Fibroblast of villous mesenchyme (primary cell): ENCODE measurements around the gene DISP2. TPM values are rescaled to one million over a fixed set of nuclear protein-coding genes. Genes with fewer than 3 reads are reported as not detected.

Source experiments
- DNase-seq: peaks from one replicate; pipeline ENCODE4 v3.0.0-alpha.2; 2010; ENCODE audit warnings: low read depth
- H3K4me3 ChIP-seq: 2 replicates; pipeline ENCODE4 v1.5.1; 2011; ENCODE audit warnings: low read depth, mild to moderate bottlenecking, low read length
- CTCF ChIP-seq: IDR thresholded peaks from 2 replicates; pipeline ENCODE4 v1.5.1; 2012; ENCODE audit warnings: low read depth, mild to moderate bottlenecking, low read length; ENCODE audit not compliant: insufficient read depth
- total RNA-seq: library from RNA; depleted of rRNA; stranded (reverse); fragments of >200 nt; gene quantifications from 2 replicates; pipeline ENCODE4 v1.2.3, GENCODE V29; 2012

The DISP2 gene
- total RNA-seq, 1 donor: under 0.01 TPM

DNA sequence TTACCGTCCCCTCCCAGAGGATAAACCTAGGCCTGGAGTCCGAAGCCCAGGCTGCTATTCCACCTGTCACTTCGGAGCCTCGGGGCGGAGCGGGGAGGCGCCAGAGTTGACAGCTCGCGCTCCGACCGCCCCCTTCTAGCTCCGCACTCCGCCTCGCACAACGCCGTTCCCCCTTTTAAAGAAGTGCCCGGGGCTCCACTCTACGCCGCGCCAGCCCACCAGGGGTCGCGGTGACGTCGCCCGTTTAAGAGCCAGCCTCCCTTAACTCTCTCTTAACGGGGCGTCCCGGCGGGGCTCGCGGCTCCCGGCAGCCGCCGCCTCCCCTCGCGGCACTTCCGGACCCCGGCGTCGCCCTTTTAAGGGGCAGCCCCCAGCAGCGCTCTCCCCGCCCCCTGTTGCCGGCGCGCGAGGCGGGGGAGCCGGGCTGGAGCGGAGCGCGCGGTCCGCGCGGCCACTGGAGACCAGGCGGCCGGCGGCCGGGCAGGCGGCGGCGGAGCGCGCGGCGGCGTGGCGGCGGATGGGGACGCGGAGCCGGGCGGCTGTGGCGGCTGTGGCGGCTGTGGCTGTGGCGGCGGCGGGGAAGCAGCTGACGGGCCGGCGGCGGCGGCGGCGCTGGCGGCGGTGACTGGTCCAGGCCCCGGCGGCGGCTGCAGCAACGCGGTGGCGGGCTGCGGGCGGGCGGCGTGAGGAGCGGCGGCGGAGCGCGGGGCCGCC is 34.6 kb upstream of the DISP2 start, which contains the start of gene INAFM2:
Gene INAFM2 (plus strand): TSS at position 454 of the 714 bp plus-strand sequence. CDS start 364 bp downstream, outside the sequence.
- peak; percentile 55 for TF ChIP-seq CTCF
- H3K4me3 ChIP-seq: peak within 1 kb of the TSS; percentile 75
- DNase-seq: peak; percentile 97

- H3K4me3 ChIP-seq: peak overlapping the region; percentile 75
- peak; percentile 38 for DNase-seq
- no peak for TF ChIP-seq CTCF
Observed at GRCh38 chr15:40323953-40324937, 33.8 kb upstream of the DISP2 start.

DNA sequence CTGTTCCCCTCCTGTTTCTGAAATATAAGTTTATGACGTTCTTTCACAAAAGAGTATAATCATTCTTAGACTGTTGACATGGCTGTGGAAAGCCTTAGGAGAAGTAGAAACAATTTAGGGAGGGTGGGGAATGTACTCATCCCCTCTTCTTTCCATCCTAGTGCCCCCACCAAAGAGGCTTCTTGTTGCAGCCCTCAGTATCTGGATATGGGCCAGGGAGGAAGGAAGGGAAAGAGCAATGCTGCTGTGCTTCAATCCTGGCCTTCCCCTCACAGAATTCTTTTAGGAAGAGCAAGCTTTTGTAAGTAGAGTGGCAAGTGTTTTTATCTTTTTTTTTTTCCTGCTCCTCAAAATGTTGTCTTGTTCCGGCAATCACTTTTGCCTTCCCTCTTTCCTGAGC is 32.8 kb upstream of the DISP2 start:
- DNase-seq: no peak
- H3K4me3 ChIP-seq: peak overlapping the region; percentile 75
- no peak for TF ChIP-seq CTCF

DNA sequence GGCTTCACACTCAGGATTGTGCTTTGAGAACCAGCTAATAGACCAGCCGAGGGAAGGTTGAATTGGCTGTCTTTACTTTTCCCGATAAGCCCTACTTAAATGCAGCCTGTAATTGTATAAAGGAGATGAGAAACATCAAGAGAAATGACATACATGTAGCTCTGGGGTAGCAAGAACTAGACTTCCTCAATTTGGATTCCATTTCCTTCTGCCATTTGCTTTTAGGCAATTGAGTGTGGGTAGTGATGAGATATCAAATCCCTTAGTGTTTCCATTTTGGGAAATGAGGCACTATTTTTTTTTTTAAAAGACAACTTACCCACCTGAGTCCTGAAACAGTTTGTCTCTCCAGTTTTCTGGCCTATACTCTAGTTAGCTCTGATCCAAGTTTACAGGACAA is 32.3 kb upstream of the DISP2 start:
- no peak for DNase-seq
- H3K4me3 ChIP-seq: peak overlapping the region; percentile 75
- no peak for TF ChIP-seq CTCF

GRCh38 chr15:40327457-40327856 is 30.6 kb upstream of the DISP2 start:
- no peak for DNase-seq
- no peak for TF ChIP-seq CTCF
- peak overlapping the region; percentile 12 for H3K4me3 ChIP-seq

DNA sequence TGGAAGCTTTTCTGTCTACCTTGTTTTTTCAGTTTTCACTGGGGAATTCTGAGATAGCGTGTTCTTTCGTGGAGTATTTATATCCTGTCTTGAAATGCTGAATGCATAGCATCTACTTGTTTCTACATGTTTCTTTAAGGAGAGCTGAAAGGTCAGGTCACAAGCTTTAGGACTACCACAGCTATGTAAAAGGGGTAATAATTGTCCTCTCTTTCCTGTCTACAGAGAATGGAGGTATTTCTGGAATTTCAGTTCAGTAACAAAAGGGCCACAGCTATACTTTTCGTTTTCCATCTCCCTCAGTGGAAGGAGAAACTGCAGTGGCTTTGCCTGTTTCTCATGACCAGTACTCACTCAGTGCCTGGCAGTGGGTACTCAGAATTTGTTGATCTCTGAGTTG is 29.8 kb upstream of the DISP2 start:
- no peak overlapping the region for H3K4me3 ChIP-seq
- DNase-seq: peak; percentile 85
- no peak for TF ChIP-seq CTCF
